ENCODE measurements around the gene LBP. TPM values are rescaled to one million over a fixed set of nuclear protein-coding genes. Genes with fewer than 3 reads are reported as not detected.

LBP gene
- total RNA-seq, 1 donor: 1.8 TPM

DNA sequence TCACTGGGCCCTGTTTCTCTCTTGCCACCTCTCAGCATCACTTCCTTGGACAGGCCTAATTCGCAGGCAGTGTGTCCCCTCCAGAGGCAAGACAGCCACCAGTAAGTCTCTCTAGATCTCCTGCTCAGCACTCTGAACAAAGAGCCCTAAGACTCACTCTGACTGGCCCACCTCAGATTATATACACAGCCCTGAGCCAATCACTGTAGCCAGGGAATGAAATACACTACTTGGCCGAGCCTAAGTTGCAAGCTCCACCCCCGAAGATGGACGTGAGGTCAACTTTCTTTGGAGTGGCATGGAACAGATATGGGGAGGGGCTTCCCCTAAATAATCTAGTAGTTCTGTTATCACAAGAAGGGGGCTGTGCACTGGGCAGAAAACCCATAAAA is 38.2 kb upstream of the LBP start:
- Histone ChIP-seq H3K4me2 (ENCODE audit: insufficient read depth, low read length) (no peak overlapping the region), H3K27me3 (ENCODE audit: insufficient read depth, low read length) (no peaks in the 10 kb centered on the region), H3K4me3 (ENCODE audit: insufficient read depth, low read length) (no peak overlapping the region), H3K9me3 (ENCODE audit: low read depth, low read length) (no peaks in the 10 kb centered on the region), H3K79me2 (ENCODE audit: insufficient read depth, low read length) (no peaks in the 10 kb centered on the region), H3K27ac (ENCODE audit: low read depth, low read length) (no peak overlapping the region), H3K36me3 (ENCODE audit: insufficient read depth, low read length) (no peaks in the 10 kb centered on the region), H2AFZ (ENCODE audit: low read length) (no peak overlapping the region), H4K20me1 (ENCODE audit: insufficient read depth, low read length) (no peaks in the 10 kb centered on the region), H3K4me1 (ENCODE audit: insufficient read depth, low read length) (peaks cover 20% of the 10 kb centered on the region)
- TF ChIP-seq, protein P1, sequence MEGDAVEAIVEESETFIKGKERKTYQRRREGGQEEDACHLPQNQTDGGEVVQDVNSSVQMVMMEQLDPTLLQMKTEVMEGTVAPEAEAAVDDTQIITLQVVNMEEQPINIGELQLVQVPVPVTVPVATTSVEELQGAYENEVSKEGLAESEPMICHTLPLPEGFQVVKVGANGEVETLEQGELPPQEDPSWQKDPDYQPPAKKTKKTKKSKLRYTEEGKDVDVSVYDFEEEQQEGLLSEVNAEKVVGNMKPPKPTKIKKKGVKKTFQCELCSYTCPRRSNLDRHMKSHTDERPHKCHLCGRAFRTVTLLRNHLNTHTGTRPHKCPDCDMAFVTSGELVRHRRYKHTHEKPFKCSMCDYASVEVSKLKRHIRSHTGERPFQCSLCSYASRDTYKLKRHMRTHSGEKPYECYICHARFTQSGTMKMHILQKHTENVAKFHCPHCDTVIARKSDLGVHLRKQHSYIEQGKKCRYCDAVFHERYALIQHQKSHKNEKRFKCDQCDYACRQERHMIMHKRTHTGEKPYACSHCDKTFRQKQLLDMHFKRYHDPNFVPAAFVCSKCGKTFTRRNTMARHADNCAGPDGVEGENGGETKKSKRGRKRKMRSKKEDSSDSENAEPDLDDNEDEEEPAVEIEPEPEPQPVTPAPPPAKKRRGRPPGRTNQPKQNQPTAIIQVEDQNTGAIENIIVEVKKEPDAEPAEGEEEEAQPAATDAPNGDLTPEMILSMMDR (IDR thresholded peaks at IDR 0.05; ENCODE audit: extremely low read depth, low read depth, low read length): no peak
- DNase-seq (ENCODE audit: insufficient read length, low spot score, missing footprints): no peak

GRCh38 chr20:38308447-38308846 is 37.8 kb upstream of the LBP start:
- Histone ChIP-seq H3K4me3 (ENCODE audit: insufficient read depth, low read length) (no peak overlapping the region), H3K79me2 (ENCODE audit: insufficient read depth, low read length) (no peaks in the 10 kb centered on the region), H2AFZ (ENCODE audit: low read length) (no peak overlapping the region), H3K27me3 (ENCODE audit: insufficient read depth, low read length) (no peaks in the 10 kb centered on the region), H4K20me1 (ENCODE audit: insufficient read depth, low read length) (no peaks in the 10 kb centered on the region), H3K4me1 (ENCODE audit: insufficient read depth, low read length) (peaks cover 18% of the 10 kb centered on the region), H3K4me2 (ENCODE audit: insufficient read depth, low read length) (no peak overlapping the region), H3K27ac (ENCODE audit: low read depth, low read length) (no peak overlapping the region), H3K36me3 (ENCODE audit: insufficient read depth, low read length) (no peaks in the 10 kb centered on the region), H3K9me3 (ENCODE audit: low read depth, low read length) (no peaks in the 10 kb centered on the region)
- no peak for DNase-seq (ENCODE audit: insufficient read length, low spot score, missing footprints)
- TF ChIP-seq, protein P1 (IDR thresholded peaks at IDR 0.05; ENCODE audit: extremely low read depth, low read depth, low read length): no peak

GRCh38 chr20:38311091-38311490 is 35.2 kb upstream of the LBP start:
- H3K9me3 ChIP-seq (ENCODE audit: low read depth, low read length): no peaks in the 10 kb centered on the region
- peaks cover 7% of the 10 kb centered on the region for H3K4me1 ChIP-seq (ENCODE audit: insufficient read depth, low read length)
- no peaks in the 10 kb centered on the region for H3K79me2 ChIP-seq (ENCODE audit: insufficient read depth, low read length)
- no peak overlapping the region for H2AFZ ChIP-seq (ENCODE audit: low read length)
- no peak overlapping the region for H3K4me3 ChIP-seq (ENCODE audit: insufficient read depth, low read length)
- H4K20me1 ChIP-seq (ENCODE audit: insufficient read depth, low read length): no peaks in the 10 kb centered on the region
- H3K4me2 ChIP-seq (ENCODE audit: insufficient read depth, low read length): no peak overlapping the region
- no peaks in the 10 kb centered on the region for H3K27me3 ChIP-seq (ENCODE audit: insufficient read depth, low read length)
- no peaks in the 10 kb centered on the region for H3K36me3 ChIP-seq (ENCODE audit: insufficient read depth, low read length)
- H3K27ac ChIP-seq (ENCODE audit: low read depth, low read length): no peak overlapping the region
- TF ChIP-seq, protein P1 (IDR thresholded peaks at IDR 0.05; ENCODE audit: extremely low read depth, low read depth, low read length): no peak
- DNase-seq (ENCODE audit: insufficient read length, low spot score, missing footprints): no peak

DNA sequence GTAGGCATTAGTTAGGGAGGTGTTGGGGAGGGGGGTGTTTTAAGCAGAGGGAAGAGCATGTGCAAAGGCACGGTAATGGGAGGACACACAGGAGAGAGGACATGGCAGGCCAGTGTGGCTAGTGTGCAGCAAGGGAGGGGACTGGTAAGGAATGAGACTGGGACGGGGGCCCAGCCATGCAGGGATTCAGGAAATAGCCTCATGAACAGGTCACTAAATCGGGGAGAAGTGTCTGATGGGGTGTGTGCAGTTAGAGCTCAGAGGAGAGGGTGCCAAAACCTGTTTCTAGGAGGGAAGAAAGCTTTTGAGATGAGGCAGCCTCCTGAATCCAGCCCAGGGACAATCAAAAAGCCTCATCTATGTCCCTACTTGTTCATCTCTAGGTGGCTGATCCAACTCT is 34.8 kb upstream of the LBP start:
- TF ChIP-seq, protein P1 (IDR thresholded peaks at IDR 0.05; ENCODE audit: extremely low read depth, low read depth, low read length): no peak

More for the DNA sequence above, 34.8 kb upstream of the LBP start:
- no peaks in the 10 kb centered on the region for H3K27me3 ChIP-seq (ENCODE audit: insufficient read depth, low read length)
- DNase-seq (ENCODE audit: insufficient read length, low spot score, missing footprints): no peak
- no peaks in the 10 kb centered on the region for H3K36me3 ChIP-seq (ENCODE audit: insufficient read depth, low read length)
- H4K20me1 ChIP-seq (ENCODE audit: insufficient read depth, low read length): no peaks in the 10 kb centered on the region
- no peaks in the 10 kb centered on the region for H3K79me2 ChIP-seq (ENCODE audit: insufficient read depth, low read length)
- no peak overlapping the region for H3K4me2 ChIP-seq (ENCODE audit: insufficient read depth, low read length)
- no peak overlapping the region for H2AFZ ChIP-seq (ENCODE audit: low read length)
- H3K9me3 ChIP-seq (ENCODE audit: low read depth, low read length): no peaks in the 10 kb centered on the region
- peaks cover 7% of the 10 kb centered on the region for H3K4me1 ChIP-seq (ENCODE audit: insufficient read depth, low read length)
- H3K4me3 ChIP-seq (ENCODE audit: insufficient read depth, low read length): no peak overlapping the region
- H3K27ac ChIP-seq (ENCODE audit: low read depth, low read length): no peak overlapping the region

All from osteoblast (primary cell).